ENCODE measurements around the gene HIVEP3.

GRCh38 chr1:41607808-41608207 is 310.9 kb downstream of the HIVEP3 start:
- no peak for TF ChIP-seq POLR2AphosphoS5 (IDR thresholded peaks at IDR 0.05; ENCODE audit: borderline replicate concordance, low read depth, low read length)
- TF ChIP-seq EZH2 (IDR thresholded peaks at IDR 0.05): no peak
